ENCODE results near the gene LMNB1. TPM values are rescaled to one million over a fixed set of nuclear protein-coding genes. Genes with fewer than 3 reads are reported as not detected.
"Not testable (repeated sequence)": the region's sequence is repeated elsewhere in the genome, so short reads cannot be mapped to it uniquely, and the experiment has no call there.

Gene LMNB1
- polyA plus RNA-seq, 1 donor = 48.9 TPM

GRCh38 chr5:126752081-126752785 lies 24.7 kb upstream of the LMNB1 start:
- 93% methylated on average over 3 of the region's 5 CpGs for WGBS (ENCODE audit: insufficient coverage, low lambda C conversion rate)
- no peaks in the 10 kb centered on the region for H3K36me3 ChIP-seq (ENCODE audit: control insufficient read depth, insufficient read depth, low read length)
- H3K9me3 ChIP-seq (ENCODE audit: control insufficient read depth, low read depth, low read length) = no peaks in the 10 kb centered on the region
- H3K4me3 ChIP-seq (ENCODE audit: low read length) = no peak overlapping the region
- H3K27ac ChIP-seq (ENCODE audit: low read length) = no peak overlapping the region
- H3K27me3 ChIP-seq (ENCODE audit: control insufficient read depth, insufficient read depth, low read length) = no peaks in the 10 kb centered on the region
- no peaks in the 10 kb centered on the region for H3K4me1 ChIP-seq (ENCODE audit: control insufficient read depth, insufficient read depth, low read length)
- no peak for DNase-seq

GRCh38 chr5:126753227-126753626 lies 23.7 kb upstream of the LMNB1 start:
- H3K36me3 ChIP-seq (ENCODE audit: control insufficient read depth, insufficient read depth, low read length) = no peaks in the 10 kb centered on the region
- no peak for DNase-seq
- H3K4me1 ChIP-seq (ENCODE audit: control insufficient read depth, insufficient read depth, low read length) = no peaks in the 10 kb centered on the region
- H3K27me3 ChIP-seq (ENCODE audit: control insufficient read depth, insufficient read depth, low read length) = no peaks in the 10 kb centered on the region
- H3K27ac ChIP-seq (ENCODE audit: low read length) = no peak overlapping the region
- no peak overlapping the region for H3K4me3 ChIP-seq (ENCODE audit: low read length)
- no peaks in the 10 kb centered on the region for H3K9me3 ChIP-seq (ENCODE audit: control insufficient read depth, low read depth, low read length)
- WGBS (ENCODE audit: insufficient coverage, low lambda C conversion rate) = no CpG with 5 or more reads among the region's 4 CpGs

- H3K27me3 ChIP-seq (ENCODE audit: control insufficient read depth, insufficient read depth, low read length) = no peaks in the 10 kb centered on the region
- DNase-seq = no peak
- no peak overlapping the region for H3K4me3 ChIP-seq (ENCODE audit: low read length)
- no peaks in the 10 kb centered on the region for H3K9me3 ChIP-seq (ENCODE audit: control insufficient read depth, low read depth, low read length)
- no peaks in the 10 kb centered on the region for H3K36me3 ChIP-seq (ENCODE audit: control insufficient read depth, insufficient read depth, low read length)
- 100% methylated on average over 1 of the region's 4 CpGs for WGBS (ENCODE audit: insufficient coverage, low lambda C conversion rate)
- H3K4me1 ChIP-seq (ENCODE audit: control insufficient read depth, insufficient read depth, low read length) = peaks cover 4% of the 10 kb centered on the region
- H3K27ac ChIP-seq (ENCODE audit: low read length) = no peak overlapping the region
Observed at GRCh38 chr5:126754609-126755008, 22.3 kb upstream of the LMNB1 start.

- Histone ChIP-seq H3K9me3 (ENCODE audit: control insufficient read depth, low read depth, low read length) (no peaks in the 10 kb centered on the region), H3K4me1 (ENCODE audit: control insufficient read depth, insufficient read depth, low read length) (peaks cover 4% of the 10 kb centered on the region), H3K36me3 (ENCODE audit: control insufficient read depth, insufficient read depth, low read length) (no peaks in the 10 kb centered on the region), H3K27ac (ENCODE audit: low read length) (no peak overlapping the region), H3K27me3 (ENCODE audit: control insufficient read depth, insufficient read depth, low read length) (no peaks in the 10 kb centered on the region), H3K4me3 (ENCODE audit: low read length) (no peak overlapping the region)
- WGBS (ENCODE audit: insufficient coverage, low lambda C conversion rate) = no CpG with 5 or more reads among the region's 4 CpGs
- no peak for DNase-seq
Observed at GRCh38 chr5:126755593-126755992, 21.3 kb upstream of the LMNB1 start.

GRCh38 chr5:126757713-126758357 lies 19.1 kb upstream of the LMNB1 start:
- H3K4me3 ChIP-seq (ENCODE audit: low read length) = no peak overlapping the region
- WGBS (ENCODE audit: insufficient coverage, low lambda C conversion rate) = 83% methylated on average over 2 of the region's 2 CpGs
- no peaks in the 10 kb centered on the region for H3K27me3 ChIP-seq (ENCODE audit: control insufficient read depth, insufficient read depth, low read length)
- no peak for DNase-seq
- peaks cover 4% of the 10 kb centered on the region for H3K4me1 ChIP-seq (ENCODE audit: control insufficient read depth, insufficient read depth, low read length)
- H3K36me3 ChIP-seq (ENCODE audit: control insufficient read depth, insufficient read depth, low read length) = no peaks in the 10 kb centered on the region
- no peak overlapping the region for H3K27ac ChIP-seq (ENCODE audit: low read length)
- no peaks in the 10 kb centered on the region for H3K9me3 ChIP-seq (ENCODE audit: control insufficient read depth, low read depth, low read length)

GRCh38 chr5:126763371-126763770 lies 13.6 kb upstream of the LMNB1 start:
- H3K27me3 ChIP-seq (ENCODE audit: control insufficient read depth, insufficient read depth, low read length) = no peaks in the 10 kb centered on the region
- no peak for DNase-seq
- no peaks in the 10 kb centered on the region for H3K9me3 ChIP-seq (ENCODE audit: control insufficient read depth, low read depth, low read length)
- WGBS (ENCODE audit: insufficient coverage, low lambda C conversion rate) = no CpG with 5 or more reads among the region's 5 CpGs
- H3K4me3 ChIP-seq (ENCODE audit: low read length) = no peak overlapping the region
- no peaks in the 10 kb centered on the region for H3K36me3 ChIP-seq (ENCODE audit: control insufficient read depth, insufficient read depth, low read length)
- H3K4me1 ChIP-seq (ENCODE audit: control insufficient read depth, insufficient read depth, low read length) = peaks cover 4% of the 10 kb centered on the region
- H3K27ac ChIP-seq (ENCODE audit: low read length) = no peak overlapping the region

GRCh38 chr5:126769703-126770102 lies 7.2 kb upstream of the LMNB1 start:
- no peak for DNase-seq
- H3K9me3 ChIP-seq (ENCODE audit: control insufficient read depth, low read depth, low read length) = no peaks in the 10 kb centered on the region
- no CpG with 5 or more reads among the region's 1 CpG for WGBS (ENCODE audit: insufficient coverage, low lambda C conversion rate)
- no peaks in the 10 kb centered on the region for H3K4me1 ChIP-seq (ENCODE audit: control insufficient read depth, insufficient read depth, low read length)
- H3K36me3 ChIP-seq (ENCODE audit: control insufficient read depth, insufficient read depth, low read length) = no peaks in the 10 kb centered on the region
- no peak overlapping the region for H3K27ac ChIP-seq (ENCODE audit: low read length)
- H3K4me3 ChIP-seq (ENCODE audit: low read length) = no peak overlapping the region
- H3K27me3 ChIP-seq (ENCODE audit: control insufficient read depth, insufficient read depth, low read length) = no peaks in the 10 kb centered on the region

GRCh38 chr5:126773536-126773935 lies 3.4 kb upstream of the LMNB1 start:
- H3K27ac ChIP-seq (ENCODE audit: low read length); H3K36me3 ChIP-seq (ENCODE audit: control insufficient read depth, insufficient read depth, low read length); H3K27me3 ChIP-seq (ENCODE audit: control insufficient read depth, insufficient read depth, low read length); H3K9me3 ChIP-seq (ENCODE audit: control insufficient read depth, low read depth, low read length); DNase-seq; H3K4me3 ChIP-seq (ENCODE audit: low read length); H3K4me1 ChIP-seq (ENCODE audit: control insufficient read depth, insufficient read depth, low read length): not testable (repeated sequence)
- WGBS (ENCODE audit: insufficient coverage, low lambda C conversion rate) = no CpG with 5 or more reads among the region's 13 CpGs

- not testable (repeated sequence) for H3K4me1 ChIP-seq (ENCODE audit: control insufficient read depth, insufficient read depth, low read length); H3K4me3 ChIP-seq (ENCODE audit: low read length); H3K27me3 ChIP-seq (ENCODE audit: control insufficient read depth, insufficient read depth, low read length); H3K9me3 ChIP-seq (ENCODE audit: control insufficient read depth, low read depth, low read length); DNase-seq; H3K27ac ChIP-seq (ENCODE audit: low read length); H3K36me3 ChIP-seq (ENCODE audit: control insufficient read depth, insufficient read depth, low read length)
- 100% methylated on average over 2 of the region's 14 CpGs for WGBS (ENCODE audit: insufficient coverage, low lambda C conversion rate)
Observed at GRCh38 chr5:126774595-126774994, 2.3 kb upstream of the LMNB1 start.

- Histone ChIP-seq H3K27ac (ENCODE audit: low read length) (peak overlapping the region; percentile 98), H3K27me3 (ENCODE audit: control insufficient read depth, insufficient read depth, low read length) (no peaks in the 10 kb centered on the region), H3K4me1 (ENCODE audit: control insufficient read depth, insufficient read depth, low read length) (no peaks in the 10 kb centered on the region), H3K4me3 (ENCODE audit: low read length) (peak overlapping the region; percentile 98), H3K36me3 (ENCODE audit: control insufficient read depth, insufficient read depth, low read length) (no peaks in the 10 kb centered on the region), H3K9me3 (ENCODE audit: control insufficient read depth, low read depth, low read length) (no peaks in the 10 kb centered on the region)
- DNase-seq = peak; percentile 65 to 82
- no CpG with 5 or more reads among the region's 93 CpGs for WGBS (ENCODE audit: insufficient coverage, low lambda C conversion rate)
Observed at GRCh38 chr5:126777257-126777974, 480 bp downstream of the LMNB1 start.

Data from large intestine (tissue), 3 donors.